IPS-11a (cell line): ENCODE data around the gene SLC39A7.

Source experiments
- H3K4me3 ChIP-seq: one replicate; pipeline ENCODE4 v1.5.1; 2013; ENCODE audit warnings: low read depth, low read length, control low read depth

The SLC39A7 gene

GRCh38 chr6:33169291-33170175 is 31.1 kb upstream of the SLC39A7 start:
- H3K4me3 ChIP-seq: no peak overlapping the region

- no peak overlapping the region for H3K4me3 ChIP-seq
These were observed 30.3 kb upstream of the SLC39A7 start for GRCh38 chr6:33170176-33171015.

DNA sequence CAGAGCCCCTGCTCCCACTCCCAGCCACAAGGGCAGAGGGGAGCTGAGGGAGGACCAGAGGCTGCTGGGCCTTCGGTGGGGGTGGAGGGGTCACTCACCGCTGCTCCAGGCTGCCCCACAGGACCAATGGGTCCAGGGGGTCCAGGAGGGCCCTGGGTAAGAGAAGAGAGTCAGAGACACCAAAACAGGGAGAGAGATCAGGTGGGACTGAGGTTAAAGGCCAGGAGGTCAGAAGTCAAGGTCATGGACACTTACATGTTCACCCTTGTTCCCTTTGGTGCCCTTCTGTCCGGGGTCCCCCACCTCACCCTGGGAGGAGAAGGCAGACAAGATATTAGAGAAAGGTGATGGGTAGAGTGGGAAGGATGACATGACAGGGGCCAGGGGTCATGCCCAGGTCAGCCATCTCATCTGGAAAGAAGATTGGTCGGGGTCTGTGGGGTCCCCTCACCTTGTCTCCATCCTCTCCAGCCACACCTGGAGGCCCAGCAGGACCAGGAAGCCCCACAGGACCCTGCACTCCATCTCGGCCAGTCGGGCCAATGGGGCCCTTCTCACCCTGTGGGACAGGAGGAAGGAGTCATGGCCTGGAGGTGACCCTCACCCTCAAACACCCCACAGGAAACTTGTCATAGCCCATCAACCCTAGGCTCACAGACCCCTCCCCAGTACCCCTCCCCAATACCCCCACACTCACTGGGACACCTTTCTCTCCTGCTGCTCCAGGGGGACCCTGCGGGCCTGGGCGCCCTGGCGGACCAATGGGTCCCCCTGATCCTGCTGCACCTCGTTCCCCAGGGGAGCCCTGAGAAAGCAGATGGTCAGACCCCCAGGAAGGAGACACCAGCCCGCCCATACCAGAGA is 29.4 kb upstream of the SLC39A7 start:
- H3K4me3 ChIP-seq: no peak overlapping the region

GRCh38 chr6:33171880-33172687 is 28.6 kb upstream of the SLC39A7 start:
- H3K4me3 ChIP-seq: no peak overlapping the region

DNA sequence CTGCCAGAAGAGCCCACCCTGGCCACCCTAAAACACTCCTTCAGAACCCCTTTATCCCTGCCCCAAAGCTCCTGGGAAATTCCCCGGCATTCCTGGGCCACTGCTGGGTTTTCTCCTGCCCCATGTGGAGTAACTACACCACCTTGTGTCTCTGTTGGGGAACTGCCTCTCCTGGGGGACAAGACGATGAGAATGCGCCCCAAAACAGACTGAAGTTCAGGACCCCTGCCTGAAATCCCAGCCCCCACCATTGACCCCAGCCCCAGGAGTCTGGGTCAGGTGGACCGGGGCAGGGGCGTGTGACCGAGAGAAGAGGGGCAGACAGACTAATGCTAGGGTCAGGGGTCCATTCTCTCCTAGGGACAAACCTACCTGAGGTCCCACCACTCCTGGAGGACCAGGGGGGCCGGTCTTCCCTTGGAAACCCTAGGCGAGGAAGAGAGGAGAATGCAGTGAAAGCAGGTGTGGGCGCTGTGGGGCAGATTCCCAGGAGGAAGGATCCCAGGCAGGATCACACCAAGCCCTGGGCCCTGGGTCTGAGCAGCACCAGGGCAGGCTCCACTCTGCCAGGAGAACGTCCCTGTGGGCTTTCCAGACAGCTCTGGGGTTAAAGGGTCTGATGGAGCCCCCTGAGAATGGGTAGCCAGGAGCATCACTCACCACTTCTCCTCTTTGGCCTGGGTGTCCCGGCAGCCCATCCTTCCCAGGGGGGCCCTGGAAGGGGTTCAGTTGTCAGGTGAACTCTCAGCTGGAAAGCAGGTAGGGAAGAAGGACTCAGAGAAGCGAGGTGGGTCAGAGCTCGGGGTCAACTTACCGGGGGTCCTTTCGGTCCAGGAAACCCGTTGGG is 27.8 kb upstream of the SLC39A7 start:
- no peak overlapping the region for H3K4me3 ChIP-seq

GRCh38 chr6:33173535-33174180 is 27.0 kb upstream of the SLC39A7 start:
- no peak overlapping the region for H3K4me3 ChIP-seq

DNA sequence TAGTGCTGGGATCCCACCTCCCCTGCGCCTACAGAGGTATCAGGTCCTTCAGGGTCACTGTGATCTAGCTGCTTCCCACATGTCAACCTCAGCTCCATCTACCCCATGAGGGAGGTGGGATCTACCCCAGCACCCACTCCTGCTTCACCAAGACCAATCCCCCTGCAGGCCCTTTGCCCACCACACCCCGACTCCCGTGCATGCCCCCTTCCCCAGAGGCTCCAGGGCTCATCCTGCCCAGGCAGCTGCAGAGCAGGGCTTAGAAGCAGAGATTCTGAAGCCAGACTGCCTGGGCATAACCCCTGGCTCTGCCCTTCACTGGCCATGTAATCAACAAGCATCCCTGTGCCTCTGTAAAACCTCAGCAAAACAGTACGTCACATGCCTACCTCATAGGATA is 25.9 kb upstream of the SLC39A7 start:
- H3K4me3 ChIP-seq: no peak overlapping the region

DNA sequence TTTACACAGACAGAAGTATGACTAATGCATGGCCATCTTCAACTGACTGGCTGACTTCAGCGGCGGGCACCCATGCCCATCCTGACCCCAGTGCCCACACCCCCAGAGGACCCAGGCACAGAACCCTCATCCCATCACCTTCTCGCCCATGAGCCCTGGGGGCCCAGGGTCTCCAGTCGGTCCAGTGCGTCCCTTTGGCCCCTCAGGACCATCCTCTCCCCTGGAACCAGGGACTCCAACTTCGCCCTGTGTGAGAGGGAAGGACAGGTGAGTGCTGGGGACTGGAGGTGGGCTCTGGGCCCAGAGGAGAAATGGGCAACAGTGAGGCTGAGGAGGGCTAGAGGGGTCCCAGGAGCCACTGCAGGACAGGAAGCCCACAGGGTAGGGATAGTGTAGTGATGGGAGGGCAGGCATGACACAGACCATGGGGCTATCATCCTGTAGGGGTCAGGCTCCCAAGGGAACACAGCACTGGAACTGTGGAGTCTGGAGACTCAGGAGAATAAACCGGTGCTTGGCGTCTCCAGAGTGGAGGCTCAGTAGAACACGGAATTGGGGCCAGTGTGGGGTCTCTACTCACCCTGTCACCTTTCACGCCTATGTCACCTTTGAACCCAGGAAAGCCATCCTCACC is 25.1 kb upstream of the SLC39A7 start:
- H3K4me3 ChIP-seq: no peak overlapping the region

DNA sequence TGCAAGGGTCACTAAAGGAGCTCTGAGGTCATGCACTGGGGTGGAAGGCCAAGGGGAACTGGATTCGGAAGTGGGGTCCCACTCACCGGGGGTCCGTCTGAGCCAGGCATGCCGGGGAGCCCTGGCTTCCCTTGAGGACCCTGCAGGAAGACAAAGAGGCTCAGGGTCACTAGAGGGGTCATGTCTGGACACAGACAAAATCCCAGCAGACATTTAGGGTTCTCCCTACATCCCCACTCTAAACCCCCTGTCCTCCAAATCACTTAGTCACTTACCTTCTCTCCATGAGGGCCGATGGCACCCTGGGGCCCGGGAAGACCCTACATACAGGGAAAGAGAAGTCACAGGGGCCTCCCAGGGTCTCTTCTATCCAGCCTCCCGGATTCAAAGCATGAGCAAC is 23.8 kb upstream of the SLC39A7 start:
- H3K4me3 ChIP-seq: no peak overlapping the region

- H3K4me3 ChIP-seq: no peak overlapping the region
These were observed 22.9 kb upstream of the SLC39A7 start for GRCh38 chr6:33177552-33178446.

- no peak overlapping the region for H3K4me3 ChIP-seq
These were observed 21.8 kb upstream of the SLC39A7 start for GRCh38 chr6:33178755-33179475.

- H3K4me3 ChIP-seq: no peak overlapping the region
These were observed 19.5 kb upstream of the SLC39A7 start for GRCh38 chr6:33181141-33181540.

- no peak overlapping the region for H3K4me3 ChIP-seq
These were observed 17.5 kb upstream of the SLC39A7 start for GRCh38 chr6:33183071-33183683.

DNA sequence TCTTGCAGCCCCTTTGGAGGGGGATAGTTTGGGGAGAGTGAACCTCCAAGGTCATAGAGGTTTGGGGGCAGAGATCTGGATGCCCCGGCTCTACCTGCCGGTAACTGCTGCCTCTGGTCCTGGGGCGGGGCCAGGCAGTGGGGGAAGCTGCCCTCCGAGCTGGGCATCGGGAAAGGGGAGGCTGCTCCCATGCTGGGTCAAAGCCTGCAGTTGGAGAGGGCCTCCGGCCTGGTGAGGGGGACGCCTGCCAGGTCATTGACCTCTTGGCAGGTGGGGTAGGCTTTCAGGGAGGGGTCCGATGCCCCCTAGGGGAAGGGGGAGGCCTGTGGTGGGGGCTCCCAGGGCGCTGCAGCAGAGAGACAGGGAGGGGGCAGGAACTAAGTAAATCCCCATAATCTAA is 15.5 kb upstream of the SLC39A7 start:
- H3K4me3 ChIP-seq: no peak overlapping the region

DNA sequence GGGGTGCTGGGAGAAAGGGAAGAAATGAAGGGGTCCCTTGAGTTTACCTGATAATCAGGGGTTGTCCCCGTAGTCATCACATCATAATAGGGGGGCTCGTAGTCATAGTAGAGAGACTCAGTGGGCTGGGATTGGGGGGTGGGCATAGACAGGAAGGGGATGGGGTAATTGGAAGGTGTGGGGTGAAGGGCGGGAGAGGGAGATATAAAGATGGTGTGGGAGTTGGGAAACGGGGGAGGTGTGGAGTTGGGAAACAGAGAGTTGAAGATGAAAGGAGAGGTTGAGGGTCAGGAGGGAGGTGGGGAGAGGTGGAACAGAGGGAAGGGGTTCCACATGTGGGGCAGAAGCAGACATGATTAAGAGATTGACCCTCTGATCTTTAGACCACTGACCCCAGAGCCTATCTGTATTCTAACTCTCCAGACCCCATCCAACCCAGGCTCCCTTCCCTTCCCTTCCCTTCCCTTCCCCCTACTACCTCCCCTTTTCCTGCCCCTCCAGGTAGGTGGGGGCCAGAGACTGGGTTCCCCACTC is 14.9 kb upstream of the SLC39A7 start:
- no peak overlapping the region for H3K4me3 ChIP-seq

- no peak overlapping the region for H3K4me3 ChIP-seq
These were observed 12.9 kb upstream of the SLC39A7 start for GRCh38 chr6:33187809-33188208.
